ENCODE measurements around the gene USP9Y.

The USP9Y gene

GRCh38 chrY:12702174-12702573, 1.1 kb downstream of the USP9Y start:
- Histone ChIP-seq H3K27me3 (ENCODE audit: control insufficient read depth, insufficient read depth, low read length, poor library complexity, severe bottlenecking) (no peaks in the 10 kb centered on the region), H3K27ac (ENCODE audit: insufficient read depth, low read depth, low read length, poor library complexity, severe bottlenecking) (no peak overlapping the region), H3K4me1 (ENCODE audit: control insufficient read depth, insufficient read depth, low read length) (no peaks in the 10 kb centered on the region), H3K4me3 (ENCODE audit: insufficient read depth, low read depth, low read length) (no peak overlapping the region), H3K36me3 (ENCODE audit: control insufficient read depth, insufficient read depth, low read length) (no peaks in the 10 kb centered on the region), H3K9me3 (ENCODE audit: control insufficient read depth, low read length) (no peaks in the 10 kb centered on the region)
- WGBS, 2 experiments, result 80 to 82% methylated on average over 1 of the region's 1 CpG

DNA sequence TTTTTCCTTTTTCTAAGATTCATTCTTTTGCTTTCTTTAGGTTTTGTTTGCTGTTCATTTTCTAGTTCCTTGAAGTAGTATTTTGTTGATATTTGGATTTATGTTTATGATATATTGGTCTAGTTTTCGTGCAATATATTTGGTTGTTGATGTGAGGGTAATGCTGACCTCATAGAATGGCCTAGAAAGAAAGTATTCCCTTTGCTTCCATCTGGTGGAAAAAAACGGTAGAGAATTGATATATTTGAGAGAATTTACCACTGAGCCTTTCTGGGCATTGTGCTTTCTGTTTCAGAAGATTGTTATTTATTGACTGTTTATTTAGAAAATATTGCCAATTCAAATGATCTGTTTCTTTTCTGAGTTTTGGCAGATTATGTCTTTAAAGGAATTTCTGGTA, 9.4 kb downstream of the USP9Y start:
- H3K4me3 ChIP-seq (ENCODE audit: insufficient read depth, low read depth, low read length), result no peak overlapping the region
- no peaks in the 10 kb centered on the region for H3K4me1 ChIP-seq (ENCODE audit: control insufficient read depth, insufficient read depth, low read length)
- H3K36me3 ChIP-seq (ENCODE audit: control insufficient read depth, insufficient read depth, low read length), result no peaks in the 10 kb centered on the region
- H3K27me3 ChIP-seq (ENCODE audit: control insufficient read depth, insufficient read depth, low read length, poor library complexity, severe bottlenecking), result no peaks in the 10 kb centered on the region
- H3K27ac ChIP-seq (ENCODE audit: insufficient read depth, low read depth, low read length, poor library complexity, severe bottlenecking), result no peak overlapping the region
- H3K9me3 ChIP-seq (ENCODE audit: control insufficient read depth, low read length), result no peaks in the 10 kb centered on the region
- 78 to 87% methylated on average over 2 of the region's 2 CpGs for WGBS, 2 experiments

DNA sequence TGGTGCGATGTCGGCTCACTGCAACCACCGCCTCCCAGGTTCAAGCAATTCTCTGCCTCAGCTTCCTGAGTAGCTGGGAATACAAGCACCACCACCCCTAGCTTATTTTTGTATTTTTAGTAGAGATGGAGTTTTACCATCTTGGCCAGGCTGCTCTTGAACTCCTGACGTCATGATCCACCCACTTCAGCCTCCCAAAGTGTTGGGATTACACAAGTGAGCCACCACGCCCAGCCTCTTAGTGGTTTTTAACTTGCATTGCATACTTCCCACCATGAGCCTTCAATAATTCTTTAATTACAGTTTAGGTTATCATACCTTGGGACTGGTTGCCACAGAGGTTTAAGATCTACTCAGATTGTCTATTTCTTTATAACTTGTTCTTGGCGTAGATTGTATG, 14.3 kb downstream of the USP9Y start:
- H3K4me1 ChIP-seq (ENCODE audit: control insufficient read depth, insufficient read depth, low read length), result no peaks in the 10 kb centered on the region
- no peak overlapping the region for H3K27ac ChIP-seq (ENCODE audit: insufficient read depth, low read depth, low read length, poor library complexity, severe bottlenecking)
- no peak overlapping the region for H3K4me3 ChIP-seq (ENCODE audit: insufficient read depth, low read depth, low read length)
- H3K36me3 ChIP-seq (ENCODE audit: control insufficient read depth, insufficient read depth, low read length), result no peaks in the 10 kb centered on the region
- no peaks in the 10 kb centered on the region for H3K9me3 ChIP-seq (ENCODE audit: control insufficient read depth, low read length)
- 90 to 100% methylated on average over 1 to 6 of the region's 6 CpGs for WGBS, 2 experiments
- no peaks in the 10 kb centered on the region for H3K27me3 ChIP-seq (ENCODE audit: control insufficient read depth, insufficient read depth, low read length, poor library complexity, severe bottlenecking)

DNA sequence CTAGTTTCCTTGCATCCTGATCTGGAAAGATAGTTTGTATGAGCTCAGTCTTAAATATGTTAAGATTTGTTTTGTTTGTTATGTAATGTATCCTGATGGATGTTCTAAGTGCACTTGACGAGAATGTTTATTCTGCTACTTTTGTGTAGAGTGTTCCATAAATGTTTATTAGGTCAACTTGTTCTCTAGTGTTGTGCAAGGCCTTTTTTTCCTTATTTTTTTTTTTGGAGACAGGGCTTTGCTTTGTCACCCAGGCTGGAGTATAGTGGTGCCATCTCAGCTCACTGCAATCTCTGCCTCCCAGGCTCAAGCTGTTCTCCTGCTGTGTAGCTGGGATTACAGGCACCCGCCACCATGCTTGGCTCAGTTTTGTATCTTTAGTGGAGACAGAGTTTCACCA, 28.7 kb downstream of the USP9Y start:
- Histone ChIP-seq H3K27ac (ENCODE audit: insufficient read depth, low read depth, low read length, poor library complexity, severe bottlenecking) (no peak overlapping the region), H3K9me3 (ENCODE audit: control insufficient read depth, low read length) (no peaks in the 10 kb centered on the region), H3K4me1 (ENCODE audit: control insufficient read depth, insufficient read depth, low read length) (no peaks in the 10 kb centered on the region), H3K36me3 (ENCODE audit: control insufficient read depth, insufficient read depth, low read length) (no peaks in the 10 kb centered on the region), H3K4me3 (ENCODE audit: insufficient read depth, low read depth, low read length) (no peak overlapping the region), H3K27me3 (ENCODE audit: control insufficient read depth, insufficient read depth, low read length, poor library complexity, severe bottlenecking) (no peaks in the 10 kb centered on the region)
- 88 to 89% methylated on average over 2 of the region's 2 CpGs for WGBS, 2 experiments

DNA sequence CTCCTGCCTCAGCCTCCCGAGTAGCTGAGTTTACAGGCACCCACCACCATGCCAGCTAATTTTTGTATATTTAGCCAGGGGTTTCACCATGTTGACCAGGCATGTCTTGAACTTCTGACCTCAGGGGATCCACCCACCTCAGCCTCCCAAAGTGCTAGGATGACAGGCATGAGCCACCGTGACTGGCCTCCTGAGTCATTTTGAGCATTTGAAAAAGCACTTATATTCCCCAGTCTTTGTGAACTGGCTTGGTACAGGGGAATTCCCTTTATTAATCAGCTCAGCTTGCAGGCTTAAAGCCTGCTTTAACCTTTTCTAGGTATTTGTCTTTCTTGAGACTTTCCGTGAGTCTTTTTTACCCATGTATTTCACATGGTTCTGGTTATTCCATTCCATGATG, 32.6 kb downstream of the USP9Y start:
- no peaks in the 10 kb centered on the region for H3K9me3 ChIP-seq (ENCODE audit: control insufficient read depth, low read length)
- H3K27ac ChIP-seq (ENCODE audit: insufficient read depth, low read depth, low read length, poor library complexity, severe bottlenecking), result no peak overlapping the region
- H3K4me3 ChIP-seq (ENCODE audit: insufficient read depth, low read depth, low read length), result no peak overlapping the region
- no peaks in the 10 kb centered on the region for H3K27me3 ChIP-seq (ENCODE audit: control insufficient read depth, insufficient read depth, low read length, poor library complexity, severe bottlenecking)
- no peaks in the 10 kb centered on the region for H3K4me1 ChIP-seq (ENCODE audit: control insufficient read depth, insufficient read depth, low read length)
- H3K36me3 ChIP-seq (ENCODE audit: control insufficient read depth, insufficient read depth, low read length), result no peaks in the 10 kb centered on the region
- WGBS, 2 experiments, result 92 to 95% methylated on average over 3 of the region's 3 CpGs

DNA sequence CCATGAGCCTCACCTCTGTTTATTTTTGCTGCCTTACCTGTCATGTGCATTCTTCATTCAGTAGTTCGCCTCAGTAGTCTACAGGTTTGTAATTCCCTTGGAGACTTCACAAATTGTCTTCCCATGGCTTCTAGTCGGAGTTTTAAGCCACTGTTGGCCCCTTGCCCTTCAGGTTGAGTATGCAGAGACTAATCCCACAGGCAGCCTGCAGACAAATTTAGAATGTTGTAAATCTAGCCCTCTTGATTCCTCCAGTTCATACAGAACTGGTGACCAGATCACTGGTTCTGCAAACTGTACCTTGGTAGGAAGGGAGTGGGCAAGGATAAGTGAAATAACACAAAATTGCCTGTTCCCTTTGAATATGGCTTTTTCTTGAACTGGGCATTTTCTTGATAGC, 33.0 kb downstream of the USP9Y start:
- no peak overlapping the region for H3K27ac ChIP-seq (ENCODE audit: insufficient read depth, low read depth, low read length, poor library complexity, severe bottlenecking)
- H3K27me3 ChIP-seq (ENCODE audit: control insufficient read depth, insufficient read depth, low read length, poor library complexity, severe bottlenecking), result no peaks in the 10 kb centered on the region
- H3K36me3 ChIP-seq (ENCODE audit: control insufficient read depth, insufficient read depth, low read length), result no peaks in the 10 kb centered on the region
- WGBS, 2 experiments, result 95 to 100% methylated on average over 2 of the region's 2 CpGs
- H3K9me3 ChIP-seq (ENCODE audit: control insufficient read depth, low read length), result no peaks in the 10 kb centered on the region
- H3K4me1 ChIP-seq (ENCODE audit: control insufficient read depth, insufficient read depth, low read length), result no peaks in the 10 kb centered on the region
- no peak overlapping the region for H3K4me3 ChIP-seq (ENCODE audit: insufficient read depth, low read depth, low read length)

DNA sequence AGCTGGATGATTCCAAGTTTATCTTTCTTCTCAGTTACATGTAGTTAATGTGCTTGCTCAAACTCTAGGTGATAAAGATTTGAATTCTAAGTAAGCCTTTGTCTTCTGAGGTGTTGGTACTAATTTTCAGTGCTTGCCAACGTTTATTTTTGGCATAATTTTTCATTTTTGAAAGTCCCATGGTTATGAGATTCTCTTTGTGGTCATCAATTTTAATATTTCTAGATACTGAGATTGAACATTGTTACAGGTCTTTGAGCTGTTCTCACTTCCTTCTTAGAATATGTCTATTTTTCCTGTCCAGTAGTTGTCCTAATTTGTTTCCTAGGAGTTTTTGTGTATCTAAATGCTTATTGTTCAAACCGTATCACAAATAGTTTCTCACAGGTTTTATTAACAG, 40.4 kb downstream of the USP9Y start:
- H3K9me3 ChIP-seq (ENCODE audit: control insufficient read depth, low read length), result no peaks in the 10 kb centered on the region
- H3K4me3 ChIP-seq (ENCODE audit: insufficient read depth, low read depth, low read length), result no peak overlapping the region
- peaks cover 4% of the 10 kb centered on the region for H3K36me3 ChIP-seq (ENCODE audit: control insufficient read depth, insufficient read depth, low read length)
- H3K4me1 ChIP-seq (ENCODE audit: control insufficient read depth, insufficient read depth, low read length), result no peaks in the 10 kb centered on the region
- WGBS, 2 experiments, result 83 to 91% methylated on average over 1 of the region's 2 CpGs
- H3K27me3 ChIP-seq (ENCODE audit: control insufficient read depth, insufficient read depth, low read length, poor library complexity, severe bottlenecking), result no peaks in the 10 kb centered on the region
- no peak overlapping the region for H3K27ac ChIP-seq (ENCODE audit: insufficient read depth, low read depth, low read length, poor library complexity, severe bottlenecking)

DNA sequence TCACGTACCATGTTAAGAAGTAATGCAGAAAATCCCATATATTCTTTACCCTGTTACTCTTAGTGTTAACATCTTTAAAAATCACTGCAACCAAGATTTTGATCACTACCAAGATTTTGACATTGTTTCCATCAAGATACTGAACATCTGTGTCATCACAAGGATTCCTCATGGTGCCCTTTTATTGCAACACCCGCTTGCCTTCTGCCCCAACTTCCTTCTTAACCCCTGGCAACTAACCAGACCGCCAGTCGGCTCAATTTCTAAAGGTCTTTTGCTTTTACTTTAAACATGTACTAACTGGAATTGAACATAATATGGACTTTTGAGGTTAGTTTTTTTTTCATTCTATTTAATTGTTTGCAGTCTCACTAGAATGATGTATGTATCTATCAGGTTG, 41.7 kb downstream of the USP9Y start:
- no peak overlapping the region for H3K4me3 ChIP-seq (ENCODE audit: insufficient read depth, low read depth, low read length)
- WGBS, 2 experiments, result 94 to 97% methylated on average over 2 of the region's 4 CpGs
- H3K27ac ChIP-seq (ENCODE audit: insufficient read depth, low read depth, low read length, poor library complexity, severe bottlenecking), result no peak overlapping the region

GRCh38 chrY:12744091-12744490, 43.1 kb downstream of the USP9Y start:
- H3K36me3 ChIP-seq (ENCODE audit: control insufficient read depth, insufficient read depth, low read length), result peaks cover 4% of the 10 kb centered on the region
- H3K27me3 ChIP-seq (ENCODE audit: control insufficient read depth, insufficient read depth, low read length, poor library complexity, severe bottlenecking), result no peaks in the 10 kb centered on the region
- no peak overlapping the region for H3K27ac ChIP-seq (ENCODE audit: insufficient read depth, low read depth, low read length, poor library complexity, severe bottlenecking)
- H3K4me3 ChIP-seq (ENCODE audit: insufficient read depth, low read depth, low read length), result no peak overlapping the region
- H3K4me1 ChIP-seq (ENCODE audit: control insufficient read depth, insufficient read depth, low read length), result no peaks in the 10 kb centered on the region
- WGBS, 2 experiments, result 83 to 100% methylated on average over 1 to 2 of the region's 2 CpGs
- no peaks in the 10 kb centered on the region for H3K9me3 ChIP-seq (ENCODE audit: control insufficient read depth, low read length)

More for the DNA sequence above, 41.7 kb downstream of the USP9Y start:
- Histone ChIP-seq H3K36me3 (ENCODE audit: control insufficient read depth, insufficient read depth, low read length) (peaks cover 4% of the 10 kb centered on the region), H3K27me3 (ENCODE audit: control insufficient read depth, insufficient read depth, low read length, poor library complexity, severe bottlenecking) (no peaks in the 10 kb centered on the region), H3K9me3 (ENCODE audit: control insufficient read depth, low read length) (no peaks in the 10 kb centered on the region), H3K4me1 (ENCODE audit: control insufficient read depth, insufficient read depth, low read length) (no peaks in the 10 kb centered on the region)

DNA sequence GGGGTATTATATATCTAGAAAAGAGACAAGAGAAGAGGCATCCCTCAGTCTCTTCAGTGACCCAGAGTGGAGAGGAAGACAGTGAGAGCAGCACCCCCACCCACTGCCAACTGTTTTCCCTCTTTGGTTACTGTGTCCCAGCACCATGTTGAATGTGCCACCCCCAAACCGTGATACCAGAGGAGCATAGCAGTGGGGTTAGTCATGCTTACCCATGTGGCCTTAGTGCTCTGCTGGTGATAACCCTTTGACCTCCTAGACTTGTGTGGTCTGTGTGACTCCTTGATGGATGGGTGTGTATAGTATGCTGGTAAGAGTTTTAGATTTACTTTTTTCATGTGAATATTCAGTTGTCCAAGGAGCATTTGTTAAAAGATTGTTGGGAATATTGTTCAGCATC, 48.3 kb downstream of the USP9Y start:
- Histone ChIP-seq H3K36me3 (ENCODE audit: control insufficient read depth, insufficient read depth, low read length) (peaks cover 1% of the 10 kb centered on the region), H3K4me3 (ENCODE audit: insufficient read depth, low read depth, low read length) (no peak overlapping the region), H3K27me3 (ENCODE audit: control insufficient read depth, insufficient read depth, low read length, poor library complexity, severe bottlenecking) (no peaks in the 10 kb centered on the region), H3K9me3 (ENCODE audit: control insufficient read depth, low read length) (no peaks in the 10 kb centered on the region), H3K27ac (ENCODE audit: insufficient read depth, low read depth, low read length, poor library complexity, severe bottlenecking) (no peak overlapping the region), H3K4me1 (ENCODE audit: control insufficient read depth, insufficient read depth, low read length) (no peaks in the 10 kb centered on the region)
- WGBS, 2 experiments, result 80 to 91% methylated on average over 1 of the region's 1 CpG

DNA sequence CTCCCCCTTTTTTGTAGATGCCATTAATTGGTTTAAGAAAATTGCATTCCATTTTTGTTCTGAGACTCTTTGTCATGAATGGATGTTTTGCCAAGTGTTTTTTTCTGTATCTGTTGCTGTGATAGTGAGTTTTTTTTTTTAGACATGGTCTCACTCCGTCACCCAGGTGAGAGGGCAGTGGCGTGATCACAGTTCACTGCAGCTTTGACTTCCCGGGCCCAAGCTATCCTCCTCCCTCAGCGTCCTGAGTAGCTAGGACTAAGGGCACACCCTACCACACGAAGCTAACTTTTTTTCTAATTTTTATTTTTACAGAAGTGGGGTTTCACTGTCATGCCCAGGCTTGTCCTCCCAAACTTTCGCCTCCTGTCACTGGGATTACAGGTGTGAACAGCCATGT, 51.8 kb downstream of the USP9Y start:
- H3K9me3 ChIP-seq (ENCODE audit: control insufficient read depth, low read length), result no peaks in the 10 kb centered on the region
- no peaks in the 10 kb centered on the region for H3K36me3 ChIP-seq (ENCODE audit: control insufficient read depth, insufficient read depth, low read length)
- no peak overlapping the region for H3K27ac ChIP-seq (ENCODE audit: insufficient read depth, low read depth, low read length, poor library complexity, severe bottlenecking)
- H3K27me3 ChIP-seq (ENCODE audit: control insufficient read depth, insufficient read depth, low read length, poor library complexity, severe bottlenecking), result no peaks in the 10 kb centered on the region
- no peaks in the 10 kb centered on the region for H3K4me1 ChIP-seq (ENCODE audit: control insufficient read depth, insufficient read depth, low read length)
- H3K4me3 ChIP-seq (ENCODE audit: insufficient read depth, low read depth, low read length), result no peak overlapping the region
- 63 to 85% methylated on average over 5 to 6 of the region's 6 CpGs for WGBS, 2 experiments

Measured in ectodermal cell (in vitro differentiated cells).